GM12878 (cell line): ENCODE data around the gene LSAMP. TPM values are rescaled to one million over a fixed set of nuclear protein-coding genes. Genes with fewer than 3 reads are reported as not detected.

Source experiments
- ATAC-seq: fragments of 200-7000 bp; cut with Tn5 transposase; 3 replicates; pipeline ENCODE4 v1.9.1; 2020; ENCODE audit warnings: mild to moderate bottlenecking, moderate library complexity
- BruUV-seq: library from RNA; stranded (reverse); fragments of 400-500 nt; replicated peaks from 2 replicates; lab custom pipeline; 2021; lab: Mats Ljungman, UMichigan
- CTCF ChIA-PET: fragments of 300-600 bp; sonication (Branson Sonifier 250); formaldehyde crosslinking; extraction: SDS; loops from one replicate; lab custom pipeline; 2021; ENCODE audit warnings: inconsistent platforms; lab: Yijun Ruan, JAX
- POLR2A ChIA-PET: fragments of 350-600 bp; formaldehyde crosslinking; extraction: SDS; loops from one replicate; lab custom pipeline; 2021; ENCODE audit warnings: inconsistent platforms; lab: Charles Lee
- RAD21 ChIA-PET: fragments of 300-600 bp; sonication (Branson Sonifier 250); formaldehyde crosslinking; loops from one replicate; lab custom pipeline; 2023; ENCODE audit warnings: antibody characterized with exemption; ENCODE audit not compliant: unreplicated experiment; lab: Charles Lee
- SMC1A ChIA-PET: fragments of 300-600 bp; sonication (Branson Sonifier 250); formaldehyde crosslinking; loops from one replicate; lab custom pipeline; 2023; ENCODE audit not compliant: unreplicated experiment, uncharacterized antibody; lab: Charles Lee
- DNase-seq: peaks from one replicate; pipeline ENCODE4 v3.0.0-alpha.2; 2011; ENCODE audit warnings: low read depth, low spot score
- FAIRE-seq: peaks from 3 replicates; lab custom pipeline; 2011; peaks lifted over from hg19 to GRCh38; lab: Jason Lieb, UNC
- H2AFZ ChIP-seq: 2 replicates; pipeline ENCODE4 v1.6.0; 2011; ENCODE audit warnings: low read depth, low read length, control low read depth; ENCODE audit not compliant: control insufficient read depth
- H3K27ac ChIP-seq: 2 replicates; pipeline ENCODE4 v1.5.1; 2011; ENCODE audit warnings: control low read depth; ENCODE audit not compliant: control insufficient read depth, insufficient read depth
- H3K27me3 ChIP-seq, 2 experiments: replicated peaks in 1 of 2; 2 replicates each; pipeline versions ENCODE4 v1.6.0 to v1.6.1; 2011; ENCODE audit warnings: low read length in 1 of 2; ENCODE audit not compliant: control insufficient read depth in 2 of 2, insufficient read depth in 2 of 2
- H3K36me3 ChIP-seq, 2 experiments: 2 replicates each; pipeline ENCODE4 v1.5.1; 2011; ENCODE audit warnings: low read length in 1 of 2; ENCODE audit not compliant: control insufficient read depth in 2 of 2, insufficient read depth in 2 of 2
- H3K4me1 ChIP-seq: 2 replicates; pipeline ENCODE4 v1.6.1; 2011; ENCODE audit warnings: mild to moderate bottlenecking, low read length, moderate library complexity, mixed read lengths; ENCODE audit not compliant: control insufficient read depth, insufficient read depth
- H3K4me2 ChIP-seq: 2 replicates; pipeline ENCODE4 v1.6.0; 2011; ENCODE audit warnings: control low read depth; ENCODE audit not compliant: control insufficient read depth, insufficient read depth
- H3K4me3 ChIP-seq: fragments of 200-600 bp; sonication (generic); 2 replicates; pipeline ENCODE4 v1.5.1; 2016
- H3K79me2 ChIP-seq: 2 replicates; pipeline ENCODE4 v1.6.0; 2011; ENCODE audit warnings: low read length; ENCODE audit not compliant: control insufficient read depth, insufficient read depth
- H3K9ac ChIP-seq: 2 replicates; pipeline ENCODE4 v1.8.0; 2011; ENCODE audit warnings: low read length, control low read depth, mixed read lengths; ENCODE audit not compliant: control insufficient read depth, insufficient read depth
- H3K9me3 ChIP-seq: replicated peaks from 3 replicates; pipeline ENCODE4 v1.5.1; 2011; ENCODE audit warnings: mild to moderate bottlenecking, low read length; ENCODE audit not compliant: control insufficient read depth, insufficient read depth
- H4K20me1 ChIP-seq: 2 replicates; pipeline ENCODE4 v1.6.0; 2011; ENCODE audit not compliant: control insufficient read depth, insufficient read depth
- ASH2L ChIP-seq: fragments of 300-600, 200-600 bp; sonication (generic); IDR thresholded peaks from 2 replicates; pipeline ENCODE4 v1.6.1; 2017; ENCODE audit warnings: low read depth, mild to moderate bottlenecking, borderline replicate concordance
- BACH1 ChIP-seq: fragments of 450-650 bp; IDR thresholded peaks from 2 replicates; pipeline ENCODE4 v1.6.1; 2017; ENCODE audit warnings: mild to moderate bottlenecking, borderline replicate concordance
- EGR1 ChIP-seq, 2 experiments: IDR thresholded peaks; 1 replicate in 1 of 2; 2 replicates in 1 of 2; pipeline ENCODE4 v1.6.1; 2011 to 2012; ENCODE audit warnings: low read depth in 2 of 2, low read length in 2 of 2, borderline replicate concordance in 1 of 2, mild to moderate bottlenecking in 1 of 2, moderate library complexity in 1 of 2
- ESRRA ChIP-seq: IDR thresholded peaks from 2 replicates; pipeline ENCODE4 v1.6.1; 2012; ENCODE audit warnings: mild to moderate bottlenecking, low read length, improper control_type of control experiment
- HDAC6 ChIP-seq: fragments of 200-600 bp; sonication (generic); IDR thresholded peaks from one replicate; pipeline ENCODE4 v1.8.0; 2017; ENCODE audit warnings: antibody characterized with exemption; ENCODE audit not compliant: unreplicated experiment
- MEF2B ChIP-seq: fragments of 450-650 bp; IDR thresholded peaks from 2 replicates; pipeline ENCODE4 v1.6.1; 2018; ENCODE audit warnings: mild to moderate bottlenecking, moderate library complexity; ENCODE audit not compliant: partially characterized antibody, poor library complexity, severe bottlenecking
- RUNX3 ChIP-seq: IDR thresholded peaks from 2 replicates; pipeline ENCODE4 v1.6.1; 2012; ENCODE audit warnings: low read length, inconsistent platforms
- SREBF2 ChIP-seq: IDR thresholded peaks from 2 replicates; pipeline ENCODE4 v1.6.1; 2012; ENCODE audit warnings: mild to moderate bottlenecking, low read length
- WGBS: methylation state at CpG from one replicate; pipeline ENCODE4 v1.1.6; 2016; ENCODE audit warnings: low lambda C conversion rate; ENCODE audit not compliant: insufficient replicate concordance, insufficient coverage; ENCODE audit errors: missing lambda C conversion rate; 5-methylcytosine and 5-hydroxymethylcytosine counted together
- in situ Hi-C: fragments of 300-500 bp; cut with MboI; formaldehyde crosslinking; loops from 9 replicates; pipeline ENCODE4 v1.14.3; 2018; ENCODE audit warnings: mixed read lengths
- intact Hi-C: fragments of 100-400 bp; cut with micrococcal nuclease; formaldehyde crosslinking; loops from one replicate; pipeline ENCODE4 v1.14.2; 2022; ENCODE audit not compliant: unreplicated experiment
- polyA plus RNA-seq, 11 experiments: library from polyadenylated mRNA; depleted of rRNA in 4 of 11; unstranded in 6 of 11; stranded (reverse) in 5 of 11; fragments of >200 nt; fragmentation: Nextera tagmentation in 4 of 11; fragmentation: Illumina TruSeq in 1 of 11; extraction: Ambion mirVana in 4 of 11; extraction: Trizol in 1 of 11; gene quantifications; 1 replicate in 1 of 11; 2 replicates in 10 of 11; pipeline versions ENCODE4 v1.2.1 to v1.2.3, GENCODE V29; 2011 to 2016; ENCODE audit warnings: inconsistent platforms in 2 of 11, missing spikeins in 2 of 11, low read depth in 1 of 11
- total RNA-seq, 4 experiments: library from RNA; depleted of rRNA in 3 of 4; stranded (reverse); fragments of >200 nt in 3 of 4; fragmentation: Illumina TruSeq in 1 of 4; extraction: Trizol in 1 of 4; gene quantifications; 2 replicates each; pipeline versions ENCODE4 v1.2.1 to v1.2.3, GENCODE V29; 2013 to 2021
- TF ChIP-seq, protein P1 (sequence below): fragments of 150-350 bp; IDR thresholded peaks from 2 replicates; pipeline ENCODE4 v1.6.1; 2014; ENCODE audit warnings: mild to moderate bottlenecking, low read depth, low read length

Gene LSAMP
- total and polyA plus RNA-seq, 10 of the 15 experiments (the other 5 are each of a cell fraction or from before 2014, with no cell fraction given): 2.0 to 12.7 (median 6.5) TPM

DNA sequence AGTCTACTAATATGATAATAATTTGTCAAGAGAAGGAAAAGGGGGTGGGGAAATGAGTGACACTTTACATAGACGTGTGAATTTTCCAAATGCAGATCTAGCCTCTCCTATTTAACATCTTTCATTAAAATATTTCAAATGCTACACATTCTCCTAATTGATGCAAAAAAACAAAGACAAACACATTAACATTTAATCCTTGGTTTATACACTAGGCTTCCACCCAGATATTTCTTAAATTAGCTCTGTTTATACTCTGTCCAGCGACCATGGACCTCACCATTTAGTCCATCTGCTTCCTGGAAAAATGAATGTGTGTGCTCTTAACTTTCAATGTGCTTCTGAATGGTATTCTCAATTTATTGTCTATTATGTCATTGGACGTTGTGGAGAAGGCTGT is 409.9 kb downstream of the LSAMP start:
- H3K4me3 ChIP-seq: no peak overlapping the region
- TF ChIP-seq ESRRA (no peak), EGR1 (IDR thresholded peaks at IDR 0.05; ENCODE audit: borderline replicate concordance in 1 of 2, low read depth in 2 of 2, low read length in 2 of 2) (no peak), ASH2L (no peak), HDAC6 (no peak), SREBF2 (no peak), MEF2B (no peak), RUNX3 (no peak), BACH1 (no peak)
- TF ChIP-seq, protein P1, sequence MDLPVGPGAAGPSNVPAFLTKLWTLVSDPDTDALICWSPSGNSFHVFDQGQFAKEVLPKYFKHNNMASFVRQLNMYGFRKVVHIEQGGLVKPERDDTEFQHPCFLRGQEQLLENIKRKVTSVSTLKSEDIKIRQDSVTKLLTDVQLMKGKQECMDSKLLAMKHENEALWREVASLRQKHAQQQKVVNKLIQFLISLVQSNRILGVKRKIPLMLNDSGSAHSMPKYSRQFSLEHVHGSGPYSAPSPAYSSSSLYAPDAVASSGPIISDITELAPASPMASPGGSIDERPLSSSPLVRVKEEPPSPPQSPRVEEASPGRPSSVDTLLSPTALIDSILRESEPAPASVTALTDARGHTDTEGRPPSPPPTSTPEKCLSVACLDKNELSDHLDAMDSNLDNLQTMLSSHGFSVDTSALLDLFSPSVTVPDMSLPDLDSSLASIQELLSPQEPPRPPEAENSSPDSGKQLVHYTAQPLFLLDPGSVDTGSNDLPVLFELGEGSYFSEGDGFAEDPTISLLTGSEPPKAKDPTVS: no peak
- TF ChIP-seq, all 136 proteins: peak for 0
- Histone ChIP-seq H3K4me2 (no peak overlapping the region), H3K27me3 (no peaks in the 10 kb centered on the region), H3K4me1 (peaks cover 14% of the 10 kb centered on the region), H3K27ac (no peak overlapping the region), H3K36me3 (no peaks in the 10 kb centered on the region), H3K9ac (no peak overlapping the region), H2AFZ (no peak overlapping the region), H4K20me1 (no peaks in the 10 kb centered on the region), H3K9me3 (no peaks in the 10 kb centered on the region), H3K79me2 (no peaks in the 10 kb centered on the region)
- no peak for FAIRE-seq
- ChIA-PET SMC1A (interaction anchor here (0.8 to 1.8 kb wide), 3 partner anchors 14 to 24 kb away, joined by 3 to 16 read pairs (median 3); no protein-coding TSS in a partner anchor), RAD21 (no interaction called here), CTCF (interaction anchor here (0.6 kb wide), 1 partner anchor 10 kb away, joined by 3 read pairs; no protein-coding TSS in a partner anchor), POLR2A (no interaction called here)
- WGBS: 62% methylated on average over 3 of the region's 3 CpGs
- no TSS peak for BruUV-seq
- DNase-seq: no peak
- no peak for ATAC-seq
- intact Hi-C loops (loop anchor here (5.0 kb wide), 1 partner anchor 33 kb away; no protein-coding TSS in a partner anchor), in situ Hi-C loops (no loop called here)
